ENCODE measurements around the gene SLC41A2. TPM values are rescaled to one million over a fixed set of nuclear protein-coding genes. Genes with fewer than 3 reads are reported as not detected.
"Not testable (repeated sequence)": the region's sequence is repeated elsewhere in the genome, so short reads cannot be mapped to it uniquely, and the experiment has no call there.

Gene SLC41A2
- total RNA-seq = 1 to 10 TPM; 4.3 to 8.3 (median 6.3) TPM

- peak; percentile 85 to 91 for ATAC-seq
Measured at GRCh38 chr12:104958001-104958804, at the start of gene SLC41A2. TSS of gene SLC41A2 (minus strand) at chr12:104958290. CDS start at chr12:104928527, 29,763 bp downstream.

GRCh38 chr12:105001476-105001875, 43.4 kb upstream of the SLC41A2 start:
- ATAC-seq (no peak), DNase-seq (no peak)
- H3K4me1 Mint-ChIP-seq (ENCODE audit: low read depth) = peaks cover 5% of the 10 kb centered on the region
- peaks cover 84% of the 10 kb centered on the region for H3K36me3 Mint-ChIP-seq (ENCODE audit: insufficient read depth)
- no peaks in the 10 kb centered on the region for H3K27me3 Mint-ChIP-seq (ENCODE audit: low read depth)
- no peak overlapping the region for H3K4me3 Mint-ChIP-seq
- peaks cover 15% of the 10 kb centered on the region for H3K9me3 Mint-ChIP-seq

More at GRCh38 chr12:104958001-104958804, at the start of gene SLC41A2:
- H3K27me3 Mint-ChIP-seq (ENCODE audit: low read depth) = peaks cover 6% of the 10 kb centered on the region
- H3K9me3 Mint-ChIP-seq = no peaks in the 10 kb centered on the region
- H3K36me3 Mint-ChIP-seq (ENCODE audit: insufficient read depth) = no peaks in the 10 kb centered on the region
- H3K4me3 Mint-ChIP-seq = peak within 1 kb of the TSS; percentile 89
- H3K4me1 Mint-ChIP-seq (ENCODE audit: low read depth) = peaks cover 20% of the 10 kb centered on the region
- DNase-seq = peak; percentile 80

GRCh38 chr12:104999347-104999685, 41.2 kb upstream of the SLC41A2 start:
- Mint-ChIP-seq H3K27me3 (ENCODE audit: low read depth) (no peaks in the 10 kb centered on the region), H3K4me1 (ENCODE audit: low read depth) (peaks cover 1% of the 10 kb centered on the region), H3K36me3 (ENCODE audit: insufficient read depth) (peaks cover 80% of the 10 kb centered on the region), H3K9me3 (peaks cover 15% of the 10 kb centered on the region), H3K4me3 (no peak overlapping the region)
- DNase-seq = no peak
- no peak for ATAC-seq

GRCh38 chr12:104998423-104999346, 40.6 kb upstream of the SLC41A2 start:
- no peaks in the 10 kb centered on the region for H3K27me3 Mint-ChIP-seq (ENCODE audit: low read depth)

GRCh38 chr12:104997541-104997940, 39.5 kb upstream of the SLC41A2 start:
- no peaks in the 10 kb centered on the region for H3K27me3 Mint-ChIP-seq (ENCODE audit: low read depth)
- H3K9me3 Mint-ChIP-seq = peaks cover 15% of the 10 kb centered on the region
- H3K4me3 Mint-ChIP-seq = no peak overlapping the region
- peaks cover 78% of the 10 kb centered on the region for H3K36me3 Mint-ChIP-seq (ENCODE audit: insufficient read depth)
- ATAC-seq = no peak
- no peak for DNase-seq
- peaks cover 1% of the 10 kb centered on the region for H3K4me1 Mint-ChIP-seq (ENCODE audit: low read depth)

More at GRCh38 chr12:104998423-104999346, 40.6 kb upstream of the SLC41A2 start:
- ATAC-seq = no peak
- peaks cover 80% of the 10 kb centered on the region for H3K36me3 Mint-ChIP-seq (ENCODE audit: insufficient read depth)
- no peak overlapping the region for H3K4me3 Mint-ChIP-seq
- peaks cover 1% of the 10 kb centered on the region for H3K4me1 Mint-ChIP-seq (ENCODE audit: low read depth)
- peaks cover 15% of the 10 kb centered on the region for H3K9me3 Mint-ChIP-seq
- no peak for DNase-seq

- DNase-seq = no peak
- H3K36me3 Mint-ChIP-seq (ENCODE audit: insufficient read depth) = peaks cover 78% of the 10 kb centered on the region
- H3K4me3 Mint-ChIP-seq = no peak overlapping the region
- no peak for ATAC-seq
- peaks cover 4% of the 10 kb centered on the region for H3K9me3 Mint-ChIP-seq
- H3K27me3 Mint-ChIP-seq (ENCODE audit: low read depth) = no peaks in the 10 kb centered on the region
- peaks cover 12% of the 10 kb centered on the region for H3K4me1 Mint-ChIP-seq (ENCODE audit: low read depth)
Measured at GRCh38 chr12:104994336-104994735, 36.2 kb upstream of the SLC41A2 start.

GRCh38 chr12:104991565-104992128, 33.6 kb upstream of the SLC41A2 start:
- Mint-ChIP-seq H3K4me1 (ENCODE audit: low read depth) (peaks cover 34% of the 10 kb centered on the region), H3K36me3 (ENCODE audit: insufficient read depth) (peaks cover 70% of the 10 kb centered on the region), H3K4me3 (no peak overlapping the region), H3K9me3 (peaks cover 4% of the 10 kb centered on the region), H3K27me3 (ENCODE audit: low read depth) (no peaks in the 10 kb centered on the region)
- ATAC-seq = no peak
- no peak for DNase-seq

- peaks cover 4% of the 10 kb centered on the region for H3K9me3 Mint-ChIP-seq
Measured at GRCh38 chr12:104990950-104991349, 32.9 kb upstream of the SLC41A2 start.

GRCh38 chr12:104986022-104986941, 28.2 kb upstream of the SLC41A2 start, which contains the start of gene NOPCHAP1:
TSS of gene NOPCHAP1 (plus strand) at chr12:104986316. CDS start at chr12:104986353, 37 bp downstream.
- Mint-ChIP-seq H3K27me3 (ENCODE audit: low read depth) (no peaks in the 10 kb centered on the region), H3K9me3 (peaks cover 4% of the 10 kb centered on the region), H3K4me3 (peak within 1 kb of the TSS; percentile 89), H3K36me3 (ENCODE audit: insufficient read depth) (peaks cover 36% of the 10 kb centered on the region), H3K4me1 (ENCODE audit: low read depth) (peaks cover 39% of the 10 kb centered on the region)
- peak; percentile 80 for DNase-seq
- peak; percentile 98 to 99 for ATAC-seq

More at GRCh38 chr12:104990950-104991349, 32.9 kb upstream of the SLC41A2 start:
- H3K27me3 Mint-ChIP-seq (ENCODE audit: low read depth) = no peaks in the 10 kb centered on the region
- peaks cover 68% of the 10 kb centered on the region for H3K36me3 Mint-ChIP-seq (ENCODE audit: insufficient read depth)
- DNase-seq = no peak
- no peak for ATAC-seq
- peaks cover 38% of the 10 kb centered on the region for H3K4me1 Mint-ChIP-seq (ENCODE audit: low read depth)
- H3K4me3 Mint-ChIP-seq = no peak overlapping the region

GRCh38 chr12:104985206-104985605, 27.1 kb upstream of the SLC41A2 start:
- ATAC-seq (no peak), DNase-seq (no peak)
- Mint-ChIP-seq H3K27me3 (ENCODE audit: low read depth) (no peaks in the 10 kb centered on the region), H3K36me3 (ENCODE audit: insufficient read depth) (peaks cover 25% of the 10 kb centered on the region), H3K9me3 (peaks cover 4% of the 10 kb centered on the region), H3K4me3 (peak overlapping the region; percentile 89), H3K4me1 (ENCODE audit: low read depth) (peaks cover 39% of the 10 kb centered on the region)

GRCh38 chr12:104977688-104978087, 19.6 kb upstream of the SLC41A2 start:
- H3K4me3 Mint-ChIP-seq; H3K36me3 Mint-ChIP-seq (ENCODE audit: insufficient read depth); H3K27me3 Mint-ChIP-seq (ENCODE audit: low read depth); ATAC-seq; H3K9me3 Mint-ChIP-seq; DNase-seq; H3K4me1 Mint-ChIP-seq (ENCODE audit: low read depth): not testable (repeated sequence)

GRCh38 chr12:104976703-104977102, 18.6 kb upstream of the SLC41A2 start:
- ATAC-seq (no peak), DNase-seq (no peak)
- H3K9me3 Mint-ChIP-seq = no peaks in the 10 kb centered on the region
- H3K27me3 Mint-ChIP-seq (ENCODE audit: low read depth) = no peaks in the 10 kb centered on the region
- no peak overlapping the region for H3K4me3 Mint-ChIP-seq
- H3K4me1 Mint-ChIP-seq (ENCODE audit: low read depth) = no peaks in the 10 kb centered on the region
- no peaks in the 10 kb centered on the region for H3K36me3 Mint-ChIP-seq (ENCODE audit: insufficient read depth)

GRCh38 chr12:104975587-104976343, 17.7 kb upstream of the SLC41A2 start:
- Mint-ChIP-seq H3K4me3 (no peak overlapping the region), H3K9me3 (no peaks in the 10 kb centered on the region), H3K4me1 (ENCODE audit: low read depth) (no peaks in the 10 kb centered on the region), H3K36me3 (ENCODE audit: insufficient read depth) (no peaks in the 10 kb centered on the region), H3K27me3 (ENCODE audit: low read depth) (no peaks in the 10 kb centered on the region)
- DNase-seq (no peak), ATAC-seq (no peak)

Data from activated T-cell treated with anti-CD3 and anti-CD28 coated beads, Interleukin-2, amount 50 U/mL, for 4 hours (primary cell).